ENCODE measurements around the gene CDK15.

DNA sequence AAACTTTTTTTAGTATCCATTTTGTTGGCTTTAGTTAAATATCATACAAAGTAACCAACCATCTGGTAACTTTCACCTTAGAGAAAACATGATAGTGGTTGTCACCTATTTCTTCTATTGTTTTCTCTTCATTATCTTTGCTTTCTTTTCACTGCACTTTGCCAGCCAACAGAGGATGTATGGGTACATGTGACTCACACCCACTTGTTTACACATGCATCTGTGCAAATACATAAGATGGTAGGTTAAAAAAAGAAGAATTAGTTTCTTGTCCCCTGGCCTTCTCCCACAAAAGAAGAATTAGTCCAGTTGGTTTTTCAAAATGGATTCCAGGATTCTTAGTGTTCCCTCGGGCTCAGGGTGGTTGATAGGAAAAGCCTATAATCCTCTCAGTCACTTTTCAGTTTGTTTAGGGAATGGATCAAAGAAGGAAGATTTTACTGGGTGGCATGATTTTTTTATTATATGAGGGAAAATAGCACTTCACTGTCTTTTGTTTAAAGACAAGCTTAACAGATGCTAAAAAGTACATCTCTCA is 46.6 kb downstream of the CDK15 start:
- no peak for TF ChIP-seq ZNF644 (tag; IDR thresholded peaks at IDR 0.05; ENCODE audit: low read depth)
- TF ChIP-seq, protein P1, sequence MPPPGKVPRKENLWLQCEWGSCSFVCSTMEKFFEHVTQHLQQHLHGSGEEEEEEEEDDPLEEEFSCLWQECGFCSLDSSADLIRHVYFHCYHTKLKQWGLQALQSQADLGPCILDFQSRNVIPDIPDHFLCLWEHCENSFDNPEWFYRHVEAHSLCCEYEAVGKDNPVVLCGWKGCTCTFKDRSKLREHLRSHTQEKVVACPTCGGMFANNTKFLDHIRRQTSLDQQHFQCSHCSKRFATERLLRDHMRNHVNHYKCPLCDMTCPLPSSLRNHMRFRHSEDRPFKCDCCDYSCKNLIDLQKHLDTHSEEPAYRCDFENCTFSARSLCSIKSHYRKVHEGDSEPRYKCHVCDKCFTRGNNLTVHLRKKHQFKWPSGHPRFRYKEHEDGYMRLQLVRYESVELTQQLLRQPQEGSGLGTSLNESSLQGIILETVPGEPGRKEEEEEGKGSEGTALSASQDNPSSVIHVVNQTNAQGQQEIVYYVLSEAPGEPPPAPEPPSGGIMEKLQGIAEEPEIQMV (tag; conservative IDR thresholded peaks at IDR 0.05; ENCODE audit: low read depth): no peak
- TF ChIP-seq, protein P2, sequence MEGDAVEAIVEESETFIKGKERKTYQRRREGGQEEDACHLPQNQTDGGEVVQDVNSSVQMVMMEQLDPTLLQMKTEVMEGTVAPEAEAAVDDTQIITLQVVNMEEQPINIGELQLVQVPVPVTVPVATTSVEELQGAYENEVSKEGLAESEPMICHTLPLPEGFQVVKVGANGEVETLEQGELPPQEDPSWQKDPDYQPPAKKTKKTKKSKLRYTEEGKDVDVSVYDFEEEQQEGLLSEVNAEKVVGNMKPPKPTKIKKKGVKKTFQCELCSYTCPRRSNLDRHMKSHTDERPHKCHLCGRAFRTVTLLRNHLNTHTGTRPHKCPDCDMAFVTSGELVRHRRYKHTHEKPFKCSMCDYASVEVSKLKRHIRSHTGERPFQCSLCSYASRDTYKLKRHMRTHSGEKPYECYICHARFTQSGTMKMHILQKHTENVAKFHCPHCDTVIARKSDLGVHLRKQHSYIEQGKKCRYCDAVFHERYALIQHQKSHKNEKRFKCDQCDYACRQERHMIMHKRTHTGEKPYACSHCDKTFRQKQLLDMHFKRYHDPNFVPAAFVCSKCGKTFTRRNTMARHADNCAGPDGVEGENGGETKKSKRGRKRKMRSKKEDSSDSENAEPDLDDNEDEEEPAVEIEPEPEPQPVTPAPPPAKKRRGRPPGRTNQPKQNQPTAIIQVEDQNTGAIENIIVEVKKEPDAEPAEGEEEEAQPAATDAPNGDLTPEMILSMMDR (IDR thresholded peaks at IDR 0.05 in 2 of 3, conservative IDR thresholded peaks at IDR 0.05 in 1 of 3; ENCODE audit: insufficient read depth in 2 of 3, low read depth in 1 of 3, low read length in 3 of 3): no peak
- no peak for TF ChIP-seq EP300 (IDR thresholded peaks at IDR 0.05; ENCODE audit: low read length)
- no peak for TF ChIP-seq CEBPB (tag; IDR thresholded peaks at IDR 0.05)
- TF ChIP-seq, protein P3, sequence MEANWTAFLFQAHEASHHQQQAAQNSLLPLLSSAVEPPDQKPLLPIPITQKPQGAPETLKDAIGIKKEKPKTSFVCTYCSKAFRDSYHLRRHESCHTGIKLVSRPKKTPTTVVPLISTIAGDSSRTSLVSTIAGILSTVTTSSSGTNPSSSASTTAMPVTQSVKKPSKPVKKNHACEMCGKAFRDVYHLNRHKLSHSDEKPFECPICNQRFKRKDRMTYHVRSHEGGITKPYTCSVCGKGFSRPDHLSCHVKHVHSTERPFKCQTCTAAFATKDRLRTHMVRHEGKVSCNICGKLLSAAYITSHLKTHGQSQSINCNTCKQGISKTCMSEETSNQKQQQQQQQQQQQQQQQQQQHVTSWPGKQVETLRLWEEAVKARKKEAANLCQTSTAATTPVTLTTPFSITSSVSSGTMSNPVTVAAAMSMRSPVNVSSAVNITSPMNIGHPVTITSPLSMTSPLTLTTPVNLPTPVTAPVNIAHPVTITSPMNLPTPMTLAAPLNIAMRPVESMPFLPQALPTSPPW (CRISPR knock-in tag; IDR thresholded peaks at IDR 0.05): no peak
- TF ChIP-seq HIVEP1 (CRISPR knock-in tag; IDR thresholded peaks at IDR 0.05): no peak
- TF ChIP-seq ZNF282 (CRISPR knock-in tag; IDR thresholded peaks at IDR 0.05): no peak
- no peak for TF ChIP-seq ZNF584 (CRISPR knock-in tag; IDR thresholded peaks at IDR 0.05; ENCODE audit: low read depth)
- no peak for TF ChIP-seq SP2 (IDR thresholded peaks at IDR 0.05; ENCODE audit: extremely low read depth, low read depth, low read length, poor library complexity, severe bottlenecking)

All from K562 (cell line).